Ammon's horn (tissue), 1 donor: ENCODE results near the gene ATP2C2.
A peak's percentile ranks its signal among the peaks of the same experiment; 100 is the strongest.

Experiments
- DNase-seq: peaks from one replicate; pipeline ENCODE4 v3.0.0-alpha.2; 2016; ENCODE audit warnings: low spot score

The ATP2C2 gene

GRCh38 chr16:84477661-84478060 lies 109.3 kb downstream of the ATP2C2 start:
- no peak for DNase-seq

- peak; percentile 3 for DNase-seq
Observed at GRCh38 chr16:84478172-84478947, 110.0 kb downstream of the ATP2C2 start.

GRCh38 chr16:84479716-84480450 lies 111.5 kb downstream of the ATP2C2 start:
- no peak for DNase-seq

DNA sequence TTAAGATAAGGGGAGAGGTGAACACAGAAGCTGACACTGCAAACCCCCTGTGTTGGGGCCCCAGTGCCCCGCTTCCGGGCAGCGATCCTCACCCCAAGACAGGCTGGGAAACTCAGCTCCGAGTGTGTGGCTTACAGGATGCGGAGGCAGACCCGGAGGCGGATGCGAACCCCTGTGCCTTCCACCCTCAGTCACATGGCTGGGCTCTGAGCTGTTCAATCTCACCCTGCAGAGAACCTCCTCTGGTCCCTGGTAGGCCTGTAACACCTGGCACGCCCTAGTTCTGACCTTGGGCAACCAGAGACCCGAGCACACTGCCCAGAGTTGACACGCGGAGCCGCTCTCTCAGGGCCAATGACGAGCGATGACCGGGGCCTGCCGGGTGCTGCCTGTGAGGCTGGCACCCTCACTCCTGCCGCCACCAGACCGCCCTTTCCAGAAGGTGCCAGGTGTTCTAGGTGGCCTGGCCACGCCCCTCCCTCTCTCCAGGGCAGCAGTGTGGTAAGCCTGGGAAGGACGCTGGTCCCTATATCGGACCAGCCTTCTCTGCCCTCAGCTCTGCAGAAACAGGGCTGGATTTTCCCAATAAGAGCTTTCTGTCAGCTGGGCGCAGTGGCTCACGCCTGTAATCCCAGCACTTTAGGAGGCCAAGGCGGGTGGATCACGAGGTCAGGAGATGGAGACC lies 112.9 kb downstream of the ATP2C2 start:
- DNase-seq: peak; percentile 32

DNA sequence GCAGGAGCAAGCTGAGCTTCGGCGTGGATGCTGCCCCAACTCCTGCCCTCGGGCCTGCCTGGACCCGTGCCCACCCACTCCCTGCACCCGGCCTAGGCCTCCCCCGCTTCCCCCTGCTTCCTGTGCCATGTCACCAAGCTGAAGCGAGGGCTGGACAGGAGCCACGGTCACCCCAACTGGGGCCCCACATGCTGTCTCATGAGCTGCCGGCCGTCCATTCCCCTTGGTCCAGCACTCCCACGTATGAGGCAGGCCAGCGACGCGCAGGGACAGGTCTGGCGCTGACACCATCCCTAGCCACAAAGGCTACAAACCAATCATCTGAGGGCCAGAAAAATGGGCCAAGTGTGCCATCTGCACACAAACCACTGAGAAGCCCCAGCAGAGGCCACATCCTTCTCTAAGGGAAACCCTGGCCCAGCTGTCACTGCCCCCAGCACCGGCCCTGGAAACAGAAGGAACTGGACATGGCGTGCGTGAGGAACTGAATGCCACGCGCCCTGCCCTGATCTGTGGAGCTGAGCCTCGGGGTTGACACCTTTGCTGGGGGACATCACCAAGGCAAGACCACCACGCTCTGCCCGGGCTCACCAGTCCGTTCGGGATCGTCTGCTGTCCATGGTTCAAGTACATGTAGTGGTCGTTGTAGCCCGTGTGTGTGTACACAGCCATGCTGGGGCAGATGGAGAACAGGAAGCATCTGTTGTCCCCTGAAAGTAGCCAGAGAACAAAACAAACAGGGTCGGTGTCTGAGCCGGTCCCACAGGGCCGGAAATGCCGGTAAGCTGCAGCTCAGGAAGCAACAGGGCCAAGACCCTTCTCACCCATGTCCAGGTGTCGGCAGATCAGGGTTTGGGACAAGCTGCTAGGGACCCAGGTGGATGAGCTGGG lies 113.9 kb downstream of the ATP2C2 start:
- DNase-seq: peak; percentile 33

DNA sequence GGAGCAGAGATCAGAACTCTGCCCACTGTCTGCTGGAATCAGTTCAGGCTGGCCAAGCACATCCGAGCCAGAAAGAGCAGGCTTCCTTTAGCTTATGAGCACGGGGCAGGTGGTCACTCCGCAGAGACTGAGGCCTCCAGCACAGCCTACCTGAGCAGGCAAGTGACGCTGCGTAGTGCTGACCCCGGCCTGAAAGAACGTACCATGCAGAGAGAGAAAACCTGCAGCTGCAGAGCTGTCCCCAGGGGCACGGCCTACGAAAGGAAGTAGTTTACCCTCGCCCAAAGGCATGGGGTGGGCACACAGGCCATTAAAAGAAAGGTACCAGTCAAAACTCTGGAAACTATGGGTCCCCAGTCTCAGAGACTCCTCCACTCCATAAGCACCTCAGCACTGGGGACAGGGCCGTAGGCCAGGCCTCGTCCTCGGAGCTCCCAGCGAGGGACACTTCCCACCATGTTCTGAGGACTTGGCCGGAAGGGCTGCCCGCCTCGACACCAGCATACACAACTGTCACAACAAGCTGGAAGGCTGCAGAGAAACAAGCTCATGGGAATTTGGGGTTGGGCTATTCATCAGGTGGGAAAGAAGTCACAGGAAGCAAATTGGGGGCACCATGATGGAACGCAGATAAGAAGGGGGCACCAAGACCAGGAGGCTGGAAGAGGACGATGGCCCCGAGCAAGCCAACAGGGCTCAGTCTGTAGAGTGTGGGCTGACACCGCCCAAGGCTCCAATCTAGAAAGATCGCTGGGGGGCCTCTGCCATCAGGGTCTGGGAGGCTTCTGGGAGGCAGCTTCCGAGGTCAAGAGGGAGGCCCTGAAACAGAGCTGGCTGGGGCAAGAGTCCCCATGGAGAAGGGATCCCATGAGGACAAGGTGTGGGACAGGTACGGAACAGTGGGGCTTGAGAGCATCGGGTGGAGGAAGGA lies 114.9 kb downstream of the ATP2C2 start:
- DNase-seq: no peak

GRCh38 chr16:84483882-84484565 lies 115.7 kb downstream of the ATP2C2 start:
- no peak for DNase-seq

DNA sequence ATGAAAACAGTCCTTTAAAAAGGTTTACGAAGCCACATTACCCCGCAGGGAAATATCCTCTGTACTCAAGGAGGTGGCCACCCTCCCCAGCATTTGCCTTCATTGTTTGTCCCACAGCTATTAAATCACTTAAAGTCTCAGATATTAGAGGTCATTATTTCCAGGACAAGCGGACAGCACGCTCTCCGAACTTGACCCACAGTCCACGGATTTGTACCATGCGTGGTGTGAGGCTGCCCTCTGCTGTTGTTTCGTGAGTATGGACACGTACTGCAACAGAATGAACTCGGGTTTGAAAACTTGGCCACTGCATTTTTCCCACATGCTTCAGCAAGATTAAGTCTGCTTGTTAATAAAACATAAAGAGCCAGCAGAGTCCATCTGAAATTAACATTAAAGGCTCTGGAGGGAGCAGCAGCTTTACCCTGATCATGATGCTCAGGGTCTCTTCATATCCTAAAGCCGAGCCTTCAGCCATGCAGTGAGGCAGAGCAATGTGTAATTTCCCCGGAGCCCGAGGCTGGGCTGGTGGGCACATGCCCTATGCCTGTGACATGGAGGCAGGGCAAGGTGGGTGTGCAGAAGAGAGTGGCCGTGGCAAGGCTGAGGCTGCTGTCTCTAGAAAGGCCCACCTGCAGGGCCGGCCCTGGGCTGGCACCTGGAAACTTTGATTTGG lies 116.4 kb downstream of the ATP2C2 start:
- DNase-seq: peak; percentile 91

- DNase-seq: no peak
Observed at GRCh38 chr16:84485255-84486010, 117.1 kb downstream of the ATP2C2 start.

DNA sequence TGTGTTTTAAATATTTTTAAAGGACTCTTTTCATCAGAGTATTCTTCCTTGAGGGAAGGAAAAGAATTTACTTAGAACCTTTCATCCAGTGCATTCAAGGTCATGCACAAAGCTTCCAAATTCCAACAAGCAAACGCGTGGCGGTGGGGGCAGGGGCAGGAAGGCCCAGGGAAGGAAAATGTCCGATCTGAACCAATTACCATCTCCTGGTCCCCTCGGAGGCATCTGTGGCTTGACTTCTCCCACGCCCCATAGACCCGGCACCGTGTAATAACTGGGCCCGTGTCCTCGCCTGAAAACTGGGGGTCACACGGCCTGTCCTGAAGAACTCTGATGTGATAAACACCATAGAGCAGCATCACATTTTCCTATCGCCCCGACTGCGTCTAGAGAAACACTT lies 117.8 kb downstream of the ATP2C2 start:
- no peak for DNase-seq

GRCh38 chr16:84486551-84487235 lies 118.4 kb downstream of the ATP2C2 start:
- no peak for DNase-seq

- DNase-seq: no peak
Observed at GRCh38 chr16:84487358-84487757, 119.0 kb downstream of the ATP2C2 start.

DNA sequence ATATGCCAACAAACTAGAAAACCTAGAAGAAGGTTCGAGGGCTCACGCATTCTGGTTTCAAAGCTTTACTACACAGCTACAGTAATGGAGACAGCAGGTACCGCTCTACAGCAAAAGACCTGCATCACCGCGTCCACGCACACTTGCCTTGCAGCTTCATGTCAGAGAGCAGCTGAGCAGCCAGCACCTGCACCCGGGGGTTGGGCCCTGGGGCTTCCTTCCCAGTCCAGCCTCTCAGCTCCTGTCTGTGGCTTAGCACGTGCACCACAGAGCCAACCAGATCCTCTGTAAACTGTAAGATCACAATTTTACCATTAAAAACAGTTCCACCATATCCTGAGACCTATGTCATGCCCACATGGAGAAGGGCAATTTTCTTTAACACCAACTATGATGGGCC lies 120.8 kb downstream of the ATP2C2 start:
- DNase-seq: no peak

GRCh38 chr16:84495506-84495905 lies 127.2 kb downstream of the ATP2C2 start:
- no peak for DNase-seq

GRCh38 chr16:84496991-84497390 lies 128.7 kb downstream of the ATP2C2 start:
- no peak for DNase-seq

- DNase-seq: no peak
Observed at GRCh38 chr16:84497418-84498222, 129.3 kb downstream of the ATP2C2 start.

GRCh38 chr16:84498223-84498610 lies 129.9 kb downstream of the ATP2C2 start:
- DNase-seq: no peak
